ENCODE measurements around the gene RBM5.

RBM5 gene

GRCh38 chr3:50138266-50139200 lies 49.8 kb downstream of the RBM5 start:
- in situ Hi-C loops (cut with MboI; ENCODE audit: low sequenced_read_pairs) = no loop called here

GRCh38 chr3:50139308-50139707 lies 50.6 kb downstream of the RBM5 start:
- in situ Hi-C loops (cut with MboI; ENCODE audit: low sequenced_read_pairs) = no loop called here

DNA sequence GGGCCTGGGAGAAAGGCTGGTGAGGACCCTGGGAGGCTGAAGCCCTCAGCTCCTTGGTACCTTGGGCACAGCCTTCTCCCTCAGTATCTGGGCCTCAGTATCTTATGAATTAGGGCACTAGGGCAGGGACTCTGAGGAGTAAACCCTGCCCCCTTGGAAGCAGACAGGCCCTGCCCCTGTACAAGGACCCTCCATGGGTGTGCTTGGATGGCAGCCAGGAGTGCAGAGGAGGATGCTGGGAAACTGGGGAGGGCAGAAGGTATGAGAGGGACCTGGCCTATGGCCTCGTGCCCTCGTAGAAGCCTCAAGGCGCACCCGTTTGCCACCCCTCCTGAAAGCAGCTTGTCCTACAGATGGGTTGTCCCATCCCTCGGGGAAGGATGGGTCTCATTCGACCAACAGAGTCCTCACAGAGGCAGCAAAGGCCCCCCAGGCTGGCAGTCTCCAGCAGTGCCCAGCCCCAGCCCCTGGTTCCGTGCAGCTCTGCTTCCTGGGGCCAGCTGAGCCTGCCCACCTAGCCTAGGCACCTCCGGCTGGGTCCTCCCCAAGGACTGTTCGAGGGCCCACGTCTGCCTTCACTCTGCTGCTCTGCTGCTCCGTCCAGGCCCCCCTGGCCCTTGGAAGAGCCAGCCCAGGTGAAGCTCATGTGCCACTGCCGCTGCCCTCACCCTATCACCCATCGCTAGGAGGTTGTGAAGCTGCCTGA lies 51.2 kb downstream of the RBM5 start:
- in situ Hi-C loops (cut with MboI; ENCODE audit: low sequenced_read_pairs) = no loop called here

GRCh38 chr3:50140990-50141389 lies 52.3 kb downstream of the RBM5 start:
- in situ Hi-C loops (cut with MboI; ENCODE audit: low sequenced_read_pairs) = no loop called here

DNA sequence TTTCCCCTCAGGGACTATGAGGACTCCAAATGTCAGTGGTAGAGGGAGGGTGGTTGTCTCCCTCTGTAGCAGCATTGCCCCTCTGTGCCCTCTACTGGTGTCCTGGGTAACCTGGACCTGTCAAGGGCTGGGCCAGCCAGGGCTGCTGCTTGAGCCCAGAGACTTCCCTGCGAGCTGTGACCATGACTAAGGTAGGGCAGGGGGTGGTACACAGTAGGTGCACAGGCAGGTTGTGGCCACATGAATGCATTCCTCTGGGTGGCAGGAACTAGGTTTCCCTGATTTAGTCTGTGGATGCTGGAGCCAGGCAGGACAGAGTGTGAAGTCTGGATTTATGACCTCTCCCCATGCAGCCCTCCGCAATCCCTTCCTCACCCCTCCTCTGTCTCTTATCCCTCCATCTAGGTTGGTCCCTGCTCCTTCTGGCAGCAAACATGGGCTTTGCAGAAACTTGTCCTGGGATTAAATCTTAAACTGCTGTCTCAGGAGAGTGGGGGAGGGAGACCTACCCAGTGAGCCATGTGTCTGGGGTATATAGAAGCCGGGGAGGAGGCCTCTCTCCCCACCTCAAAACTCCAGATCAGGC lies 57.7 kb downstream of the RBM5 start:
- in situ Hi-C loops (cut with MboI; ENCODE audit: low sequenced_read_pairs) = no loop called here

- in situ Hi-C loops (cut with MboI; ENCODE audit: low sequenced_read_pairs) = no loop called here
Measured at GRCh38 chr3:50147016-50147415, 58.3 kb downstream of the RBM5 start.

DNA sequence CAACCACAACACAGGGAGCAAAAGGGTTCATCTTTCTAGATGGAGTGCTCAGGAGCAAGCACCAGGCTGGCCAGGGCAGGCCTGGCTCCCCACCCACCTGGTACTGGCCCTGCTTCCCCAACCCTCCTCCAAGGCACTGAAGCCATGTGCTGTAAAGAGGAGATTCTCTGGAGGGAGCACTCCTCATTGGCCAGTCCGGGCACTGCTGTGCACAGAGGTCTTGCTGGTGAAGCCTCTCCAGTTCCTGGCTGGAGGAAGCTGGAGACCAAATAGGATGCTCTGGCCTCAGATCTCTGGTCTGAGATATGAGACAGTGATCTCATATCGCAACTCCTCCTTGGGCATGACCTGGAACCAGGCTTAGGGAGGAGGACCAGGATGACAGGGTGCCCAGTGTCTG lies 58.7 kb downstream of the RBM5 start:
- in situ Hi-C loops (cut with MboI; ENCODE audit: low sequenced_read_pairs) = no loop called here

DNA sequence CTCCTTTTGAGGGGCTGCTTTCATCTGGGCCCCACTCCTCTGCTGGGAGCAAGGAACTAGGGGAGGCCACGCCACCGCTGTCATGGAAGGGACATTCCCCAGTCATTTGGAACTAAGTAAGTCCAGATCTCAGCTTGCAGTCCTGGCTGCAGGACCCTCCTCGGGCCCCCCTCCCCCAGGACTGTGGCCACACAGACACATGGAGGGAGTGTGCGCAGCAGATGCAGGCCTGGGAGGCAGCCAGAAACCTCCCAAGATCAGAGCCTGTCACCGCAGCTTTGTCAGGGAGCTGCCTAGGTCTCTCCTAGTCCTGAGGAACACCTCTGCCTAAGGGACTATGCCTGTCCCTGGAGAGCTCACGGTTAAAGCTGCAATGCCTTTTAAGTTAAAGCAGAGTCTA lies 59.1 kb downstream of the RBM5 start:
- in situ Hi-C loops (cut with MboI; ENCODE audit: low sequenced_read_pairs) = no loop called here

GRCh38 chr3:50150404-50150750 lies 61.7 kb downstream of the RBM5 start:
- in situ Hi-C loops (cut with MboI; ENCODE audit: low sequenced_read_pairs) = no loop called here

GRCh38 chr3:50150863-50151686 lies 62.4 kb downstream of the RBM5 start:
- in situ Hi-C loops (cut with MboI; ENCODE audit: low sequenced_read_pairs) = no loop called here

- in situ Hi-C loops (cut with MboI; ENCODE audit: low sequenced_read_pairs) = no loop called here
Measured at GRCh38 chr3:50151728-50152127, 63.0 kb downstream of the RBM5 start.

DNA sequence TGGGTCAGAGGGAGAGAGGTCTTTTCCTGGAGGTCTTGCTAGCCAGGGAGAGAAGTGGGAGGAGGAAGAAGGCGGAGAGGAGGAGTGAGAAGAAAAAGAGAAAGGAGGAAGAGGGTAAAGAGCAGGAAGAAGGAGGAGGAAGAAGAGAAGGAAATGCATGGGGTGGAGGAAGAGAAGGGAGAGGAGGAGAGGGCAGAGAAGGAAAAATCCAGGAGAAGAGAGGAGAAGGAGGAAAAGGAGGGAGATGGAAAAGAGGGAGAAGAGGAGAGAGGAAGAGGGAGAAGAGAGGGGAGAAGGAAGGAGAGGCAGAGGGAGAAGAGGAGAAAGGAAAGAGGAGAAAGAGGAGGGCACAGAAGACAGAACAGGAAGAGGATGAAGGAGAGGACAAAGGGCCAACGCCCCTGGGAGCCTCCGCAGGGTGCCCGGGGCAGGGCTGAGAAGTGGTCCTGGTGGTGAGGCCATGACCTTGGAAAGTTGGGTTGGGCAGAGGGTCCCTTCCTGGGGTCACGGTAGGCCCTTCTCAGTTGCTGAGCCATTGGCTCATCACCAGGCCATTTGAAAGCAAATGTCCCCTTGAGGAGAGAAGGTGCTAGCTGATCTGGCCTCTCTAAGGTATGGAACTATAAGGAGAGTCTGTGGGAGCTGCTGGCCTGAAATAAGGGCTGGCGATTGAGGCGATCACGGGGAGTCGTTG lies 65.2 kb downstream of the RBM5 start:
- in situ Hi-C loops (cut with MboI; ENCODE audit: low sequenced_read_pairs) = no loop called here

- in situ Hi-C loops (cut with MboI; ENCODE audit: low sequenced_read_pairs) = no loop called here
Measured at GRCh38 chr3:50154476-50154839, 65.7 kb downstream of the RBM5 start.

- in situ Hi-C loops (cut with MboI; ENCODE audit: low sequenced_read_pairs) = no loop called here
Measured at GRCh38 chr3:50154840-50155490, 66.2 kb downstream of the RBM5 start, which contains the start of gene SEMA3F. Gene SEMA3F, plus strand, starts transcription at chr3:50155324. Its CDS starts 4,299 bp downstream, at chr3:50159623.

DNA sequence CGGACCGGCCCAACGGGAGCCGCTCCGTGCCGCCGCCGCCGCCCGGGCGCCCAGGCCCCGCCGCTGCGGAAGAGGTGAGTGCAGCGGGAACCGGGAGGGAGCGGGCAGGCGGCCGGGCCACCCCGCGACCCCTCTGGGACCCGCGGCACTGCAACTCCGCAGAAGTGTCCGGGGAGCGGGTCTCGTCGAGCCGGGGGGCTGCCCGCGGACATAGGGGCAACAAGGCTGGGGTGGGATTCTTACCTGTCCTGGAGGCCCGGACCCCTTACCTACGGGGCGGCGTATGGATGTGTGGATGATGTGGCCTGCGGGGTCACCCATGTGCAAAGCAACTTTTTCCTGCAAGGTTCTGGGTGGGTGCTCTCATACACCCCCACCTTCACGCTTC lies 66.8 kb downstream of the RBM5 start:
- in situ Hi-C loops (cut with MboI; ENCODE audit: low sequenced_read_pairs) = no loop called here

GRCh38 chr3:50155891-50156290 lies 67.2 kb downstream of the RBM5 start:
- in situ Hi-C loops (cut with MboI; ENCODE audit: low sequenced_read_pairs) = no loop called here

GRCh38 chr3:50156549-50157493 lies 68.1 kb downstream of the RBM5 start:
- in situ Hi-C loops (cut with MboI; ENCODE audit: low sequenced_read_pairs) = no loop called here

- in situ Hi-C loops (cut with MboI; ENCODE audit: low sequenced_read_pairs) = no loop called here
Measured at GRCh38 chr3:50157827-50158529, 69.3 kb downstream of the RBM5 start.
